ENCODE results near the gene ZNF708.
"Not testable (repeated sequence)": the region's sequence is repeated elsewhere in the genome, so short reads cannot be mapped to it uniquely, and the experiment has no call there.

The ZNF708 gene

DNA sequence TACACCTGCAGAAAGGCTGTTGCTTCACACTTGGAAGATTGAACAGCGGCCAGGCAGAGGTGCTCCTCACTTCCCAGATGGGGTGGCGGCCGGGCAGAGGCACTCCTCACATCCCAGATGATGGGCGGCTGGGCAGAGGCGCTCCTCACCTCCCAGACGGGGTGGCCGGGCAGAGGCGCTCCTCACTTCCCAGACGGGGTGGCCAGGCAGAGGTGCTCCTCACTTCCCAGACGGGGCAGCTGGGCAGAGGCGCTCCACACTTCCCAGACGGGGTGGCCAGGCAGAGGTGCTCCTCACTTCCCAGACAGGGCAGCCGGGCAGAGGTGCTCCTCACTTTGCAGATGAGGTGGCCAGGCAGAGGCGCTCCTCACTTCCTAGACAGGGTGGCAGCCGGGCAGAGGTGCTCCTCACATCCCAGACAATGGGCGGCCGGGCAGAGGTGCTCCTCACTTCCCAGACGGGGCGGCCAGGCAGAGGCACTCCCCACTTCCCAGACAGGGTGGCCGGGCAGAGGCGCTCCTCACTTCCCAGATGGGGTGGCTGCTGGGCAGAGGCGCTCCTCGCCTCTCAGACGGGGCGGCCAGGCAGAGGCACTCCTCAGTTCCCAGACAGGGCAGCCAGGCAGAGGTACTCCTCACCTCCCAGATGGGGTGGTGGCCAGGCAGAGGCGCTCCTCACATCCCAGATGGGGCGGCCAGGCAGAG is 69.6 kb downstream of the ZNF708 start:
- DNase-seq = not testable (repeated sequence)

DNA sequence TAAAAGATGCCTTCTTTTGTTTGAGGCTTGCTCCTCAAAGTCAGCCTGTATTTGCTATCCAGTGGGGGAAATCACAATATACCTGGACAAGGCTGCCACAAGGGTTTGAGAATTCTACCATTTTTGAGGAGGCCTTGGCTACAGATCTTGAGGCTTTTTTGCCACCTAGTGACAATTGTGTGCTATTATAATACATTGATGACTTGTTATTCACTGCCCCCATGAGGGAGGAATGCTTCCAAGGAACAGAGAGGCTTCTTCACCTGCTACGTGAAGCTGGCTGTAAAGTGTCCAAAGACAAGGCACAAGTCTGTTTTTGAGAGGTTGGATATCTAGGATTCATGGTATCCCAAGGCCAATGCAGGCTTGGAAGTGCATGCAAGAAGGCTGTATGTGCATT is 72.5 kb downstream of the ZNF708 start:
- DNase-seq = no peak
